Parathyroid adenoma (tissue), 2 donors: ENCODE measurements around the gene RAB6A.

ENCODE experiments used
- H2AFZ ChIP-seq: fragments of 300-600 bp; sonication (generic); one replicate; pipeline ENCODE4 v1.7.0; 2017; ENCODE audit warnings: antibody characterized with exemption, mild to moderate bottlenecking
- H3K27ac ChIP-seq: fragments of 300-600 bp; sonication (generic); one replicate; pipeline ENCODE4 v1.7.0; 2017
- H3K27me3 ChIP-seq: fragments of 300-600 bp; sonication (generic); one replicate; pipeline ENCODE4 v1.7.0; 2017; ENCODE audit warnings: low read length; ENCODE audit not compliant: control insufficient read depth, insufficient read depth
- H3K36me3 ChIP-seq: fragments of 300-600 bp; sonication (generic); one replicate; pipeline ENCODE4 v1.7.0; 2017; ENCODE audit warnings: low read length; ENCODE audit not compliant: control insufficient read depth, insufficient read depth
- H3K4me1 ChIP-seq: fragments of 300-600 bp; sonication (generic); one replicate; pipeline ENCODE4 v1.7.0; 2017; ENCODE audit warnings: control low read depth
- H3K4me2 ChIP-seq: fragments of 300-600 bp; sonication (generic); one replicate; pipeline ENCODE4 v1.7.0; 2017; ENCODE audit warnings: low read length
- H3K4me3 ChIP-seq: fragments of 300-600 bp; sonication (generic); one replicate; pipeline ENCODE4 v1.7.0; 2017; ENCODE audit warnings: low read depth, low read length
- H3K79me2 ChIP-seq: fragments of 300-600 bp; sonication (generic); one replicate; pipeline ENCODE4 v1.7.0; 2017; ENCODE audit warnings: control low read depth
- H3K9ac ChIP-seq: fragments of 300-600 bp; sonication (generic); one replicate; pipeline ENCODE4 v1.7.0; 2017; ENCODE audit warnings: mild to moderate bottlenecking
- H3K9me3 ChIP-seq: fragments of 300-600 bp; sonication (generic); one replicate; pipeline ENCODE4 v1.7.0; 2017; ENCODE audit warnings: low read length; ENCODE audit not compliant: control insufficient read depth
- CTCF ChIP-seq: fragments of 300-600 bp; sonication (generic); IDR thresholded peaks from one replicate; pipeline ENCODE4 v1.7.0; 2017; ENCODE audit warnings: antibody characterized with exemption, mild to moderate bottlenecking
- donor health status: primary hyperparathyroidism.

The RAB6A gene

GRCh38 chr11:73728000-73728399 is 32.9 kb downstream of the RAB6A start:
- H3K9ac ChIP-seq: no peak overlapping the region
- no peak overlapping the region for H3K4me2 ChIP-seq
- H3K4me1 ChIP-seq: no peaks in the 10 kb centered on the region
- no peak overlapping the region for H2AFZ ChIP-seq
- H3K79me2 ChIP-seq: peaks cover 15% of the 10 kb centered on the region
- H3K27me3 ChIP-seq: no peaks in the 10 kb centered on the region
- H3K9me3 ChIP-seq: no peaks in the 10 kb centered on the region
- no peak overlapping the region for H3K4me3 ChIP-seq
- H3K27ac ChIP-seq: no peak overlapping the region
- no peaks in the 10 kb centered on the region for H3K36me3 ChIP-seq
- TF ChIP-seq CTCF: no peak

GRCh38 chr11:73726825-73727224 is 34.0 kb downstream of the RAB6A start:
- H3K9me3 ChIP-seq: no peaks in the 10 kb centered on the region
- H3K79me2 ChIP-seq: peaks cover 14% of the 10 kb centered on the region
- H3K36me3 ChIP-seq: no peaks in the 10 kb centered on the region
- no peaks in the 10 kb centered on the region for H3K27me3 ChIP-seq
- no peak overlapping the region for H3K27ac ChIP-seq
- no peak overlapping the region for H3K9ac ChIP-seq
- H3K4me2 ChIP-seq: no peak overlapping the region
- H3K4me3 ChIP-seq: no peak overlapping the region
- no peak overlapping the region for H2AFZ ChIP-seq
- no peaks in the 10 kb centered on the region for H3K4me1 ChIP-seq
- no peak for TF ChIP-seq CTCF

DNA sequence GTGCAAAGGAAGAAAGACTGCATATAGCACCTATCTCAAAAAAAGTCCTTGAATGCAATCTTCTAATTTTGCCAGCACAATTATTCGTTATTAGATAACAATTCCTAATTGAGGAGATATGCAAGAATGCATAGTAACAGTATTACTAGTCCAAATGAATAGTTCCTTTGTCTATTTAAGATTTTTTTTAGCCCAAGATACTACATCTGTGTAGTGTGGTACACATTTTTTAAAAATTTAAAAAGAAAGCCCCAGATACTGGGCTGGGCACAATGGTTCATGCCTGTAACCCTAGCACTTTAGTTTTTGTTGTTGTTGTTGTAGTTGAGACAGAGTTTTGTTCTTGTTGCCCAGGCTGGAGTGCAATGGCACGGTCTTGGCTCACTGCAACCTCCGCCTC is 43.7 kb downstream of the RAB6A start:
- H3K4me2 ChIP-seq: no peak overlapping the region
- no peaks in the 10 kb centered on the region for H3K4me1 ChIP-seq
- H3K9ac ChIP-seq: no peak overlapping the region
- no peaks in the 10 kb centered on the region for H3K27me3 ChIP-seq
- H2AFZ ChIP-seq: no peak overlapping the region
- H3K36me3 ChIP-seq: no peaks in the 10 kb centered on the region
- H3K9me3 ChIP-seq: no peaks in the 10 kb centered on the region
- no peak for TF ChIP-seq CTCF
- no peak overlapping the region for H3K4me3 ChIP-seq
- H3K27ac ChIP-seq: no peak overlapping the region
- H3K79me2 ChIP-seq: no peaks in the 10 kb centered on the region

DNA sequence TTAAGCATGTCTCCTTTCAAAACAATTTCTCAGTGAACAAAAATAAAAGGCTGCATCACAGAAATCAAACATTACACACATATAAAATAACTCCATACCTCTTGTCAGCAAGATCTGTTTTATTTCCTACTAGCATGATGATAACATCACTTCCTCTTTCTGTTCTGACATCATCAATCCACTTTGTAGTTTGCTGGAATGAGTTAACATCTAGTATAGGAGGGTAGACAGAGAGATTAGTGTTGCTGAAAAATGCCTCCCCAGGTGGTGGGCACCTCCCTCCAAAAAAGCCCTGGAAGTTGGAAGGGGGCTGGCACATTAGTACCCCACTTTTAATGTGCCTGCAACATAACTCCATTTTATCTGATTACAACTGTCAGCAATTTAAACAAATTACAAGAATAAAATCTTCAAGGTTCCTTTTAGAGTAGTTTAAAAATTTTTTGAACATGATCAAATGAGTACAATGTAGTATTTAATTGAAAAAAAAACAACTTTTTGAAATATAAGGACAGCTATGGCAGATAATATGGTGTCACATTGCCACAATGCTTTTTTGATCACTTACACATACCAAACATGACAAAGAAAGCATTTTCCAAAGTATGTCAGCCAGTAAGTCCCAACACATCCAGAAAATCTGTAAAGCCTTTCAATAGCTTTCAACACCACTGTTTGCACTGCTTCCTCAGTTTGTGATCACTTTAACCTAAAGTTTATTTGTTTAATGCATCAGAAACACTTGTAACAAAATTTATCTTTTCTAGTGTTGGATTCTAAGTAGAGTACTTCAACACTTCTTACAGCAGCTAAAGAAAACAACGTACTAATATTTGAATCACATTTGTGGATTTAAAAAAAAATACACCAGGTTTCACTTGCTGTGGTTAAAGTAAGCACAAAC is 44.5 kb downstream of the RAB6A start:
- H3K27ac ChIP-seq: no peak overlapping the region
- no peaks in the 10 kb centered on the region for H3K27me3 ChIP-seq
- H3K4me1 ChIP-seq: no peaks in the 10 kb centered on the region
- H3K79me2 ChIP-seq: no peaks in the 10 kb centered on the region
- TF ChIP-seq CTCF: no peak
- H3K4me3 ChIP-seq: no peak overlapping the region
- H2AFZ ChIP-seq: no peak overlapping the region
- no peak overlapping the region for H3K9ac ChIP-seq
- H3K4me2 ChIP-seq: no peak overlapping the region
- H3K9me3 ChIP-seq: no peaks in the 10 kb centered on the region
- no peaks in the 10 kb centered on the region for H3K36me3 ChIP-seq

DNA sequence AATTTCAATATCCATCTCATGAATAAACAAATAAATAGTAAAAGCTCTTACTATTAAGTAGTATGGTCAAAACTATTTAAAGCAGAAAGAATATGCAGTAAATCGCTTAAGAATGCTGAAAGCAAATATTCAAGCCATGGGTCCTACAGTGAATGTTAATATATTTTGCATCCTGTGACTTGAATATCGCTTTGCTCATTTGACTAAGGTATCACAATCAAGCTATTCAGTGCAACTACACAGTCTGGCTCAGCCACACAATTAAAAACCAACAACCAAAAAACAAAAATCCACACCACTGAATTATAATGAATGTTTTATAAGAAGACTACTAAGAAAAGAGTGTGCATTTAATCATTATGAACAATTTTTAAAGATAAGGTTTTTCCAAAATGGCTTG is 45.3 kb downstream of the RAB6A start:
- Histone ChIP-seq H3K79me2 (peaks cover 3% of the 10 kb centered on the region), H3K4me3 (no peak overlapping the region), H3K27ac (no peak overlapping the region), H3K36me3 (no peaks in the 10 kb centered on the region), H3K9me3 (no peaks in the 10 kb centered on the region), H3K4me1 (no peaks in the 10 kb centered on the region), H3K27me3 (no peaks in the 10 kb centered on the region), H3K4me2 (no peak overlapping the region), H2AFZ (no peak overlapping the region), H3K9ac (no peak overlapping the region)
- TF ChIP-seq CTCF: no peak
